ENCODE results near the gene DUS1L.
A peak's percentile ranks its signal among the peaks of the same experiment; 100 is the strongest.

The DUS1L gene

DNA sequence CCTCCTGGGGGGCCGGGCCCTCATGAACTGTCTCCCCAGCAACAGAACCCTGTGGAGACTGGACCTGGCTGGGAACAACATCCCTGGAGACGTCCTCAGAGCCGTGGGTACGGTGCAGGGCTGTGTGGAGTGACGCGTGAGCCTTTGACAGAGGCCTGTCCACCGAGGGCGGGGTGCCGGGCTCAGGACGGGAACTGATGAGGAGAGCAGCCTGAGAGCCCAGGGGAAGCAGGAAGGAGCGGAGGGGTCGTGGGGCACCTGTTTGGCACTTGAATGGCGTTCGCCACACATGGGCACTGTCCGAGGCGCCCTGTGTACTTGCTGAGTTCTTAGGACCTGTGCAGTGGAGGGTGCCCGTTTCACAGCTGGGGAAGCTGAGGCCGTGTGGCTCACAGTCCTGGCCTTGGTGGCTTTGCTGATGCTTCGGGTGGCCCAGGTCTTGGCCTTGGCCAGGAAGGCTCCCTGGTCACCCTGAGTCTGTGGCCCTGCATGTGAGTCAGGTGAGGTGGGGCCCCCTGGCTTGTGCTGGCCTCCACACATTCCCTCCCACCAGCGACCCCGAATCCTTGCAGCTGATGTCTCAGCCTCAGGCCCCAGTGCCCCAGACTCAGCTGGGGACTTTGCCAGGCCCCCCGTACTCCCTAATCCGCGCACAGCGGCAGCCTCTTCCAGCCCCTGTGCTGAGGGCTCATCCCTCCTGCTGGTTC, 40.0 kb downstream of the DUS1L start:
- peaks cover 11% of the 10 kb centered on the region for H3K4me1 ChIP-seq
- no peaks in the 10 kb centered on the region for H3K27me3 ChIP-seq (ENCODE audit: low read depth)
- H3K4me3 ChIP-seq, result no peak overlapping the region
- peaks cover 32% of the 10 kb centered on the region for H3K36me3 ChIP-seq (replicated peaks)
- H3K9me3 ChIP-seq, result no peaks in the 10 kb centered on the region
- in situ Hi-C loops (cut with MboI; ENCODE audit: low sequenced_read_pairs), result no loop called here
- DNase-seq (ENCODE audit: low spot score in 2 of 2), result no peak

GRCh38 chr17:82024859-82025258, 40.7 kb downstream of the DUS1L start:
- peaks cover 28% of the 10 kb centered on the region for H3K36me3 ChIP-seq (replicated peaks)
- DNase-seq (ENCODE audit: low spot score in 2 of 2), result no peak
- H3K27me3 ChIP-seq (ENCODE audit: low read depth), result no peaks in the 10 kb centered on the region
- in situ Hi-C loops (cut with MboI; ENCODE audit: low sequenced_read_pairs), result loop anchor here (5.0 kb wide), 1 partner anchor 98 kb away; the partner anchor contains the start of gene MAFG
- H3K4me3 ChIP-seq, result no peak overlapping the region
- no peaks in the 10 kb centered on the region for H3K9me3 ChIP-seq
- peaks cover 11% of the 10 kb centered on the region for H3K4me1 ChIP-seq

DNA sequence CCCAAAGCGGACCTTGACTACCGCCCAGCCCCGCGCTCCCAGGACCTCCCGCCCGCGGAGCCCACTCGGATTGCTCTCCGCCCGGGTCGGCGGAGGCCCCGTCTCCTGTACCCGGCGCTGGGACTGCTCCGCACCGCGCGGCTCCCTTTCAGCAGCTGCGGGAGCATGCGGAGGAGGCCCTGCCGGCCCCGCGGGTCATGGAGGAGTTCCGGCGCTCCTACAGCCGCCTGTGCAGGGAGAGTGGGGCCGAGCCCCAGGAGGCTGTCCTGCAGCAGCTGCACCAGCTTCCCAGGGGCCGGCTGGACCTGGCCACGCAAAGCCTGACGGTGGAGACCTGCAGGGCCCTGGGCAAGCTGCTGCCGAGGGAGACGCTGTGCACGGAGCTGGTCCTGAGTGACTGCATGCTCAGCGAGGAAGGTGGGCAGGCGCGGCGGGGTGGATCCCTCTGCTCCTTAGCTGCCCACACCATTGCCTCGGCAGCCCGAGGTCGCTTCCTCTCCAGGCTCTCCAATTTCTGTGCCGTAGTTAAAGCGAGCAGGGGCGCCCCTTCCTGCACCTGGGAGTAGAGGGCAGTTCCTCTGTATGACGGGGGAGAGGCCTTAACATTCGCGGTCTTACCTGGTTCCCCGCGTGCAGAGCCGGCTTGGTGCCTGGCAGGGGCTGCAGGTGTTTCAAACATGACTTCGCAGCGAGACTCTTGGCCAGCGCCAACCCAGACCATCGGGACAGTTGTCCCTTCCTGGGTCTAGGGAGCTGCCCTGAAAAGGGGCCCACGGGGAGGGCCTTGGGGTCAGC, 42.0 kb downstream of the DUS1L start:
- DNase-seq (ENCODE audit: low spot score in 2 of 2), result peak in 1 of 2 experiments; percentile 45
- Histone ChIP-seq H3K4me1 (peaks cover 11% of the 10 kb centered on the region), H3K4me3 (peak overlapping the region; percentile 70), H3K9me3 (no peaks in the 10 kb centered on the region), H3K27me3 (ENCODE audit: low read depth) (no peaks in the 10 kb centered on the region), H3K36me3 (replicated peaks) (peaks cover 18% of the 10 kb centered on the region)
- in situ Hi-C loops (cut with MboI; ENCODE audit: low sequenced_read_pairs), result loop anchor here (5.0 kb wide), 1 partner anchor 96 kb away; the partner anchor contains the start of gene MAFG

- Histone ChIP-seq H3K4me3 (peak within 1 kb of the TSS; percentile 99), H3K36me3 (replicated peaks) (peaks cover 22% of the 10 kb centered on the region), H3K9me3 (no peaks in the 10 kb centered on the region), H3K4me1 (peaks cover 11% of the 10 kb centered on the region), H3K27me3 (ENCODE audit: low read depth) (no peaks in the 10 kb centered on the region)
- in situ Hi-C loops (cut with MboI; ENCODE audit: low sequenced_read_pairs), result loop anchor here (5.0 kb wide), 1 partner anchor 96 kb away; the partner anchor contains the start of gene MAFG
- DNase-seq (ENCODE audit: low spot score in 2 of 2), result peak; percentile 99 to 100
Observed at GRCh38 chr17:82022981-82023446, 42.6 kb downstream of the DUS1L start, which contains the start of gene LRRC45. TSS of gene LRRC45 (plus strand) at chr17:82023305. CDS start at chr17:82023644, 339 bp downstream.

DNA sequence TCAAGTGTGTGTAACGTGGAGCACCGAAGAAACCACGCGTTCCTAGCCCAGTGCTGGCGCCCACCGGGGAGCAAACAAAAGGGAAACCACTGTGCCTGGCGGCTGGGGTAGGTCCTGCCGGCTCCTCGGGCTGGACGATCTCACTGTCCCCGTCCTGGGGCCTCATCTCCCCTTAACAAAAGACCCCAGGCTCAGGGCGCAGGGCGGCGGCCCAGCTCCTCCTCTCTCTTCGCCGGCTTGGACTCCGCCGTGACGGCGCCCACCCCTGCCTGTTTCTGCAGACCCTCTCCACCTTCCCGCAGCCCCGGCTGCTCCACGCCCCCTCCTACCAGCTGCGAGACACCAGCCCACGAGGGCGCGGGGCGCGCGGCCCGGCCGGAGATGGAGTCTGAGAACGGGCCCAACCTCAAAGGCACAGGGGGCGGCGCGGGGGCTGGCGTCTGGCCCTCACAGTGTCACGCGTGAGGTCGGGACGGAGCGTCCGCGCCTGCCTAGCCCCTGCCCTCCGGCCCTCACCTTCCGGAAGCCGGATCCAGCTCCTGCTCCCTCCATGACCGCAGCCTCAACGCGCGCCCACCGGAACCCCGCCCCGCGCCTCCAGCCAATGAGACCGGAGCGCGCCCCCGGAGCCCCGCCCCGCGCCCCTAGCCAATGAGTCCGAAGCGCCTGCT, 43.2 kb downstream of the DUS1L start, which contains the start of gene CENPX:
TSS of gene CENPX (minus strand) at position 569 of the 671 bp plus-strand sequence. CDS start at position 552, 17 bp downstream.
- in situ Hi-C loops (cut with MboI; ENCODE audit: low sequenced_read_pairs), result loop anchor here (5.0 kb wide), 1 partner anchor 95 kb away; the partner anchor contains the start of gene MAFG
- no peaks in the 10 kb centered on the region for H3K9me3 ChIP-seq
- peaks cover 11% of the 10 kb centered on the region for H3K4me1 ChIP-seq
- H3K36me3 ChIP-seq (replicated peaks), result peaks cover 22% of the 10 kb centered on the region
- no peaks in the 10 kb centered on the region for H3K27me3 ChIP-seq (ENCODE audit: low read depth)
- DNase-seq (ENCODE audit: low spot score in 2 of 2), result peak in 1 of 2 experiments; percentile 42
- H3K4me3 ChIP-seq, result peak within 1 kb of the TSS; percentile 99

DNA sequence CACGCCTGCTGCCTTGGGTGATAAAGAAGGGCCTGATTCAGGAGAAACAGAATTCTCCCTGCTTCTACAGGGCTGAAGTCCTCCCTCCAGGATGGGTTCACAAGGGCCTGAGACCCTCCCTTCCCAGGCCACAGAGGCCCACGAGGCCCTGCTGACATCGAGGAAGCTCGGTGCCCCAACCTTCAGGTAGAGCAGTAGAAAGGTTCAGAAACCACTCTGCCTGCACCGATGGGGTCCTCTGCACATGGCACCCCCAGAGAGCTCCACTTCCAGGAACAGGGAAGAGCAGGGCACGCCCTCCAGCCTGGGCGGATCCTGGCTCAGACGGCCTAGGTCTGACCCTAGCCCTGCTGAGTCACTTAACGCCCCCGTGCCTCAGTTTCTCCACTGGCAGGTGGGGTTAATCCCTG, 43.7 kb downstream of the DUS1L start:
- no peak for DNase-seq (ENCODE audit: low spot score in 2 of 2)
- in situ Hi-C loops (cut with MboI; ENCODE audit: low sequenced_read_pairs), result loop anchor here (5.0 kb wide), 1 partner anchor 95 kb away; the partner anchor contains the start of gene MAFG
- Histone ChIP-seq H3K27me3 (ENCODE audit: low read depth) (no peaks in the 10 kb centered on the region), H3K9me3 (no peaks in the 10 kb centered on the region), H3K4me3 (peak overlapping the region; percentile 99), H3K36me3 (replicated peaks) (peaks cover 17% of the 10 kb centered on the region), H3K4me1 (peaks cover 11% of the 10 kb centered on the region)

DNA sequence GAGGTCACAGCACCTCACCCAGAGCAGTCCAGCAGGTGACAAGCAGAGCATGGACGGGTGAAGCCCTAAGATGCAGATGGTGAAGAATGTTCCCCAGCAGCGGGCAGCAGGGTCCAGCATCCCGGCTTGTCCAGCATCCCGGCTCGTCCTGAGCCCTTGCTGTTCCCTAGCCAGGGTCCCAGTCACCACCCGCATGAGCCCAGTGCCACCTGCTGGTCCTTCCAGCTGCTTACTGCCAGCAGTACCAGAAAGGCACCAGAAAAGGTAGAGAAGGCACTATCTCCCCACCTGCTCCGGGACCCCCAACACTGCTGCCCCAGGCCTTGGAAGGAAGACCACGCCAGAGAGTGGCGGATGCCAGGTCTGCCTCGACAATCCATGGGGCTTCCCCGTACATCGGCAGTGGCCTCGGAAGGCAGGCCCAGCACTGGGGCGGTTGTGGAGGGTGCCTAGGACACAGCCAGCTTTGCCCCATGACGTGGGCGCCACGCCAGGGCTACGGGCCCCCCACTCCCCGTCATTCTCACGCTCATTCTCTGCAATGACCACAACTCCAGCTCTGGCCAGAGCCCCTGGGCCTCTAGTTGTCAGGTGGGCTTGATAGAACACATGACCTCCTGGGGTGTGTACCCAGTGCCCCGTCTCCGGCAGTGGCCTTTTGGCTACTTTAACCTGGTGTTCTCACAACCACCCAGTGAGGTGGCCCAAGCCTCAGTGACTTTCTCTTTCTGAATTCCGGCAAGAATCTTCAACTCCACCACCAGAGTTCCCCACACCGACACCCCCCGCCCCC, 44.3 kb downstream of the DUS1L start:
- H3K4me3 ChIP-seq, result peak overlapping the region; percentile 99
- no peaks in the 10 kb centered on the region for H3K27me3 ChIP-seq (ENCODE audit: low read depth)
- peak in 1 of 2 experiments; percentile 72 for DNase-seq (ENCODE audit: low spot score in 2 of 2)
- peaks cover 17% of the 10 kb centered on the region for H3K36me3 ChIP-seq (replicated peaks)
- no peaks in the 10 kb centered on the region for H3K9me3 ChIP-seq
- in situ Hi-C loops (cut with MboI; ENCODE audit: low sequenced_read_pairs), result loop anchor here (5.0 kb wide), 1 partner anchor 94 kb away; the partner anchor contains the start of gene MAFG
- H3K4me1 ChIP-seq, result peaks cover 11% of the 10 kb centered on the region

DNA sequence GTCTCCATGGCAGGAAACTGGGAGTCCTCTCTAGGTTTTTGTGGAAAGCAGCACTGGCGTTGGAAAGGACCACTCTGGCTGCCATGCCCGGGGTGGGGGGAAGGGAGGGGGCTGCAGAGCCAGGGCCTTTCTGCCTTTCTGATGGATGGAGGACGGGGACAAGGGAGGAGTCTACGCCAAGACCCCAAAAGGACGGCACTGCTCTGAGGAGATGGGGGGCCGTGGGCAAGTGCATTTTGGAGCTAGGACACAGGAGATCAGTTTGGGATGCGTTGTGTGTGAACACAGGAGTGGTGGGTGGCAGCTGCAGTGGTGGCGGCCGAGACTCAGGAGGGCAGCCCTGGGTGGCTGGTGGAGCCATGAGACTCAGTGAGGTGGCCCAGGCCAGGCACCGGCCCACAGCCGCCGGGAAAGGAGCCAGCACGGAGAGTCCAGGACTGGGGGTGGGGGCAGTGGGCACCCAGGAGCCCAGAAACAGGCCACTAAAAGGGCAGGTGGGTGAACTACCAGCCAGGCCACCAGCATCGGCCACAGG, 45.0 kb downstream of the DUS1L start:
- Histone ChIP-seq H3K9me3 (no peaks in the 10 kb centered on the region), H3K4me3 (no peak overlapping the region; the same call in 1 of the 2 replicates), H3K36me3 (replicated peaks) (peaks cover 17% of the 10 kb centered on the region), H3K27me3 (ENCODE audit: low read depth) (no peaks in the 10 kb centered on the region), H3K4me1 (peaks cover 11% of the 10 kb centered on the region)
- DNase-seq (ENCODE audit: low spot score in 2 of 2), result no peak
- in situ Hi-C loops (cut with MboI; ENCODE audit: low sequenced_read_pairs), result loop anchor here (5.0 kb wide), 1 partner anchor 93 kb away; the partner anchor contains the start of gene MAFG

DNA sequence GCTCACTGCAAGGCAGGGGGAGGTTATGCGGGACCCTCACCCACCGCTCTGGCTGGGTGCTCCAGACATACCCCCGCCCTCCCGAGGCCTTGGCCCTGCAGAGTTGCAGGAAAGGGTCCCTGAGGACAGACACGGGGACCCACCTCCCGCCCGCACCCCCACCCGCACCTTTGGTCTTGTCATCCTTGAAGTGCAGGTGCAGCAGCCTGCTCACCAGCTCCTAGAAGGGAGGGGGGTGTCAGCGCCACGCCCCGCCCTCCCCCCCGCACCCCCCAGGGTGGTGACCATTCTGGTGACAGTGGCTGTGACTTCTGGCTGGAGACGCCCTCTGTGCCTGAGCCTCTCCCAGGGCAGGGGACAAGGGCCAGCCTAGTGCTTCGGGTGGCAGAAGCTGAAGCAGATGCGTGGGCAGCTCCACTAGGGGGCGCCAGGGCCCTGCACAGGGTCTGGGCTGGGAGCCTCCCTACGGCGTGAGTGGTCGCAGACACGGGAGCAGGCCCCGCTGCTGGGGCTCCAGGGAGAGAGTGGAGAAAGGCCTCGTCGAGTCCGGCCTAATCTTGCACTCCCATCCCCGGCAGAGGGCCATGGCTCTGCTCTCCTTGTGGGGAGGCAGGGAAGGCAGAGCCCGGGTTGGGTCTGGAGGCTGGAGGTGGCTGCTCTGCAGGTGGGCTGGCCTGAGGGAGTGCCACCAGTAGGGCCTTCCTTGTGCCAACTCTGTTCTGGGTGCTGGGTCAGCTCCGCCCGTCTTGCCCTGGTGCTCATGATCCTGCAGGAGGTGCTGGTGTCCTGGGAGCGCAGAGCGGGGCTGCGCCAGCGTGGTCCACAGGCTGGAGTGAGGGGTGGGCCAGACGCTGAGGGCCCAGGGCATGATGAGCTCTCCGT, 45.7 kb downstream of the DUS1L start:
- DNase-seq (ENCODE audit: low spot score in 2 of 2), result peak; percentile 23 to 89
- in situ Hi-C loops (cut with MboI; ENCODE audit: low sequenced_read_pairs), result loop anchor here (5.0 kb wide), 1 partner anchor 93 kb away; the partner anchor contains the start of gene MAFG
- H3K9me3 ChIP-seq, result no peaks in the 10 kb centered on the region
- H3K36me3 ChIP-seq (replicated peaks), result peaks cover 16% of the 10 kb centered on the region
- peaks cover 11% of the 10 kb centered on the region for H3K4me1 ChIP-seq
- H3K4me3 ChIP-seq, result no peak overlapping the region
- no peaks in the 10 kb centered on the region for H3K27me3 ChIP-seq (ENCODE audit: low read depth)

GRCh38 chr17:82018989-82019689, 46.5 kb downstream of the DUS1L start:
- Histone ChIP-seq H3K27me3 (ENCODE audit: low read depth) (no peaks in the 10 kb centered on the region), H3K36me3 (replicated peaks) (peaks cover 11% of the 10 kb centered on the region), H3K4me3 (no peak overlapping the region), H3K9me3 (no peaks in the 10 kb centered on the region), H3K4me1 (peaks cover 11% of the 10 kb centered on the region)
- no peak for DNase-seq (ENCODE audit: low spot score in 2 of 2)
- in situ Hi-C loops (cut with MboI; ENCODE audit: low sequenced_read_pairs), result no loop called here

All from HAP-1 (cell line).